GM19239 (cell line): ENCODE results near the gene NEGR1.

Experiments used
- DNase-seq: peaks from one replicate; pipeline ENCODE4 v3.0.0; 2011; ENCODE audit warnings: low spot score; ENCODE audit not compliant: insufficient read length
- FAIRE-seq: peaks from 2 replicates; lab custom pipeline; 2011; peaks lifted over from hg19 to GRCh38; lab: Jason Lieb, UNC

Gene NEGR1

DNA sequence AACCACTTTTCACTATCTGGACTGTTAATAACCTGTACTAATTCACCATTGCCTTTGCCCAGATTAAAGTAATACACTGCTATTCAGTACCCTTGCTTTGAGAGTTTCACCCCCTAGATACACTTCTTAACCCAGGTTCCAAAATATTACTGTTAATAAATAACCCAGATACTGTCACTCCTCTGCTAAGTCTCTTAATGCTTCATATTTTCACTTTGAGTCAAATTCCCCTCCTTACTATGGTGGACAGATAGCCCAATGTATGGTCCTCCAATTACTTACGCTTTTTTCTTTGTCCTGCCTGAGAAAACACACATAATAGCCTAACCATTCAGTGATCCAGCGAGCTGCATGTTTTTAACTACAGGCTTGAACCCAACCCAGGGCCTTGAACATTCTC is 152.5 kb downstream of the NEGR1 start:
- FAIRE-seq (no peak), DNase-seq (no peak)

DNA sequence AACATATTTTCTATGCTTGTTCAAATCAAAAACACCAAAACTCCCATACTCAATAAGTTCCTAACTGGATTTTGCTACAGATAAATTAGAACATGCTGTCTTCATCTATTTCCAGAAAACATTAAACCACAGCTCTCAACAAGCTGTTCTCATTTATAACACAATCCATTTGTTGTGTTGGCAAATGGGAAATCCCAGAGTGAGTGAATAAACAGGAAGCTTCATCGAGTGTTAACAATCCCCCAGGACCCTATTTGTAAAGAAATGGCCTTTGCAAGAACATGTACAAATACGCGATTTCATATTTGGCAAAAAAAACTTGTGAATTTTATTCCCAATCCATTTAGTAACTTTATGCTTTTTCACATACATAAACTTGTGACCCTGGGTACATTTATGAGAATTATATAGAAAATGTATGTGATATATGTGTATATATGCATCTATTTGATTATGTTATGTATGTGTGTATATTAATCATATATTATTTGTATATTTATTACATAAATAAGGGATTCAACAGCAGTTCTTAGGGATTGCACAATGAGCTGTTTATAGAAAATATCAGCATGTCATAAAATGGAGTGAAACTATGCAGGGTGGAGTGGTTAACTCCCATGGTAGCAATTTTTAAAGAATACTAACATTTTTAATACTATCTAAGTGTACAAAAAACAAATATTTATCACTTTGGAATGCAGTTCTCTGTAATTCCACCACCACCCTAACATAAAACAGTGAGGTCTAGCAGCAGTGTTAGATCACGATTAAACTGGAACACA is 160.0 kb downstream of the NEGR1 start:
- FAIRE-seq (no peak), DNase-seq (no peak)

DNA sequence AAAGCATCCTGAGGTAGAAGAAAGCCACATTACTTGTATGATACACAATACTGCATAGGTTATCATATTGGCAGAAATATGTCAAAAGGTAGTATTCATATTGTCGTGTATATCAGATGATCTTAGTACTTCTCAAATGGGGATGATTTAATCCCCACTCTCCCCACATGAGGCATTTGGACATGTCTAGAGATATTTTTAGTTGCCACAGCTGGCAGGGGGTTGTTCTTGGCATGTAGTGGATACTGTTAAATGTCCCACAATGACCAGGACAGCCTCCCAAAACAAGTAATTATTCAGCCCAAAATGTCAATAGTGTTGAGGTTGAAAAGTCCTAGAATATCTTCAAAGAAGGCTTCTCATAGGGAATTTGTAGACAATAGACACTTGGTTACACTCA is 162.8 kb downstream of the NEGR1 start:
- DNase-seq (no peak), FAIRE-seq (no peak)

DNA sequence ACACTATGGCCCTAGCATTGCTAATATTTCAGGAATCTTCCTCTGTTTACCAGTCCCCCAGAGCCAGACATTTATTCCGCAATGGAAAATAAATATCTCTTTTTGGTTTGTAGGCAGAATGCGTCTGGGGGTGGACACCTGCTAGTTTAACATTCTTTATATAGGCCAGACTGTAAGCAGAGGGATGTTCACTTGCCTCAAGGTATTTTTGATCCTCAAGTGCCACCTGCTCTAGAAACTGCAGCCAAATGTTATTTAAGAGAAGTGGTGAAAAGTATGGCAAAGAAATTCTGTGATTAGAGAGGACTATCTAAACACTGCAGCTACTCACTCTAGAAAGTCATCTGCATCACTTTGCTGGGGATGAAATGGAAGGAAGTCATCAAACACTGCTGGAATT is 164.7 kb downstream of the NEGR1 start:
- no peak for DNase-seq
- no peak for FAIRE-seq

DNA sequence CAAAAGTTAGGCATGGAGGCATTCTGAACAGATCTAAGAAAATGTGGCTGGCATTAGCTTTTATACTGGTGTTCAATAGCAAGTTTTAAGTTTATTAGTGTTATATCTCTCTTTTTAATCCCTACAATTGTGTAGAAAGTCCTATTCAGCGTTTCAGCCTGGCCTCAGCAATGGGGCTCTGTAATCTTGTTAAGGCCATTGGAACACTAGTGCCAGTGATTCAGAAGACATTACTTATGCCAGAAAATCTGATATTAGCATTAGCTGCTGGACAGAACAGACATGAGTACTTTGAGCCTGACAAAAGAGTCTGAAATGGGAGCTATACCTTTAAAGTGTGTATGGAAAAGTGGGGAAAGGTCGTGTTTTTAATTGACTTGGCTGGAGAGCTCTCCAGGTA is 167.0 kb downstream of the NEGR1 start:
- no peak for FAIRE-seq
- no peak for DNase-seq

DNA sequence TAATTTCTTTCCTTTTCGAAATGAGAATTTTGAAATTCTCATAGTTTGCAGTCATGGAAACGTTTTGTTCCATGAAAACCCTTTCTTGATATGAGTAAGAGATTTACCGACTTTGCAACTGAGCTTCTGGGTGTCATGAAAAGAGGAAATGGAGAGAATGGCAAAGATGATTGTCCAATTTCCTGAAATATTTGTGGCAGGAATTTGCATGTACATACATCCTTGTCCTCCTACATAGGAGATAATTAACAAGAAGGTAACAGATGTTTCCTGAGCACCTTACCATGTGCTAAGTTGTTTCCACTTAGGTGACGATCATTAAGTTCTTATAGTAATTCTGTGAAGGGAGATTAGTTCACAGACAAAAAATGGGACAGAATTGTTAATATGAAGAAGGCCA is 170.7 kb downstream of the NEGR1 start:
- no peak for DNase-seq
- no peak for FAIRE-seq

DNA sequence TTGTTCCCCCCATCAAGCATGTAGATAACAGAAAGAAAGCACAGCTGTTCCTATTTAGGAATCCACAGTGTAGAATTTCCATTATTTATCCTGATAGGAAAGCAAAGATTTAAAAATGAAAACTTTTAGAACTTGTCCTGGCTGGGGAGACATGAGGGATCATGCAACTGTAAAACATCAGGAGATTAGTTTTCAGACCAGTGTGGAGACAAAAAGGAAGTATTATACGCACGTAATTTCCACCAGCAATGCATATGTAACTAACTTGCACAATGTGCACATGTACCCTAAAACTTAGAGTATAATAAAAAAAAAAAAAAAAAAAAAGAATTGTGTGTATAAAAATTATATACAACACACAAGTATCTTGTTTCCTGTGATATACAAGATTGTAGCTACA is 172.4 kb downstream of the NEGR1 start:
- DNase-seq: no peak
- FAIRE-seq: no peak

DNA sequence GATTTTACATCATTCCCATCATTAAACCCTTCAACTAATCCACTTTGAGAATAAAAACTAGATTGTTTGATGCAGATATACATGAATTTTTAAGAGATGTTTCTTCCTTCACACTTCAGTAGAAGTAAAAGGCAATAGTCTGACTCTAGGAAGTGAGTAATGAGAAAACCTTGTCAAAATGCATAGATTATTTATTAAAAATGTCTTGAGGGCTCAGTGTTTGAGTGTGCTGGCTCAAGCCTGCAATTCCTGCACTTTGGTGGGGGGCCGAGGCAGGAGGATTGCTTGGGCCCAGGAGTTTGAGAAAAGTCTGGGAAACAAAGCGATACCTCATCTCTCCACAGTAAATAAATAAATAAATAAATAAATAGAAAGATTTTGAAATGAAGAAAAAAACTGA is 177.1 kb downstream of the NEGR1 start:
- FAIRE-seq: no peak
- no peak for DNase-seq

DNA sequence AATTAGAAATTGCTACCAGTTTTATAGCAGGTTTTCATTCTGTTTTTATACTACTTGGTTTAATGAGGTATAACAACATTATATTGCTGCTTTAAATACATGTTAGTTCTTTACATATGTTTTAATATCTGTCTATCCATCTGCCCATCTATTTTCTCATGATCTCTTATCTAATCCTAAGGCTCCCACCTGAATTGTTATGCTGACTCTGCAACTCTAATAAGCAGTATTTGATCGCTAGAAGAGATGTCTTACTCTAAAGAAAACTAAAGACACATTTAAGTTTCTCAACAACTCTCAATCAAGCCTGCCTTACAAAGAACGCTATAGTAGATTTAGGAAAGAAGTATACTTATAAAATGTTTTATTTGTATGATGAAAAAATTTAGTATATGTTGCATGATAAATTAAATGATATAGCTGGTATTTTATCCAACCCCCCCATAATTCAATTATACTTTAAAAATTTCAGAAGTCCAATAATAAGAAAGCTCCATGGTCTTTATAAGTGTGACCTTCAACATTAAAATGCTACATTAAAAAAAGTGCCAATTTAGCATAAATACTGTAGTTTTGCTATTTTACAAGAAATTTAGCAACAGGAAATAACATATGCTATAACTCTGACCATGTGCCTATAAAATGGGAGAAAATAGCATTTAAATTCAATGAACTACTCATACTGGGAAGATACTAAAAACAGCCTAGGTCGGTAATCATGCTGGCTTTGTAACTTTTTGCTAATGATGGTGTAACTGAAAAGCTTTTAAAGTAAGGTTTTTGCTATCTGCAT is 180.3 kb downstream of the NEGR1 start:
- DNase-seq (no peak), FAIRE-seq (no peak)

DNA sequence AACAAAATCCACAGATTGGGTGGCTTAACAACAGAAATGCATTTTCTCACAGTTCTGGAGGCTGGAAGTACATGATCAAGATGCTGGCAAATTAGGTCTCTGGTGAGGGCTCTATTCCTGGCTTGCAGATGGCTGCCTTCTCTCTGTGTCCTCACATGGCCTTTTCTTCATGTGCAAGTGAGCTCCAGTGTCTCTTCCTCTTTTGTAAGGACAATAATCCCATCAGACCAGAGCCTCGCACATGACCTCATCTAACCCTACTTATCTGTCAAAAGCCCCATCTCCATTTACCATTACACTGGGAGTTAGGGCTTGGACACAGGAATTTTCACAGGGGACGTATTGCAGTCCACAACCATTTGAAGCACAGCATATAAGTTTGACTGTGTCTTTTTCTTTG is 181.6 kb downstream of the NEGR1 start:
- DNase-seq (no peak), FAIRE-seq (no peak)

DNA sequence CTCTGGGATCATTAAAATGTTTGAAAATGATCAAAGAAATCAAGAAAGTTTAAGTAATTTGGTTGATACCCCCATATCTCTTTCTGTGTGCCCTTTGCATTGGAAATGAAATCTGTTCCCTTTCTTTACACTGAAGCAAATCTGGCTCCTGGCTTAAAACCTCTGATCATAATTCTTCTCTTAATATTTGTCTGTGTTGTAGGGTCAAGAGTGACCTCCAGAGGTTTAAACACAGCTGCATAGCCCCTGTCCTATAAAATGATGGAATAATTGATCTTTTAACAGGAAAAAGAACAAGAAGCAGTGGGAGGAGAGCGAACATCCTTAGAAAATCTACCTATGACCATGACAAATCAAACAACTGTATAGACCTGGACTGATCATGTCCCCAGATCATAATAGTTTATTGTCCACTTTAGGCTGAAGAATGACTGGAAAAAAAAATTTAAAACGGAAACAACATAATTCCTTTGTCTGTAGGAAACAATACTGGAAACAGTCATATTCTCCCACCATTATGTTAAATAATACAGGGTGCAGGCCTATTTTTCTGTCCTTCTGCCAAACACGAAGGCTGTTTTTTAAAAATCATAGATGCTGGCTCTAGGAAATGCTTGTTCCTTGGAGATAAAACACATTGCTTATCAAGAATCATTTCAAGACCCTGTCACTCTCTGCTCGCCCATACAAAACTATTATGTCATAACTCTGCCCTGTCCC is 184.3 kb downstream of the NEGR1 start:
- DNase-seq: no peak
- no peak for FAIRE-seq

DNA sequence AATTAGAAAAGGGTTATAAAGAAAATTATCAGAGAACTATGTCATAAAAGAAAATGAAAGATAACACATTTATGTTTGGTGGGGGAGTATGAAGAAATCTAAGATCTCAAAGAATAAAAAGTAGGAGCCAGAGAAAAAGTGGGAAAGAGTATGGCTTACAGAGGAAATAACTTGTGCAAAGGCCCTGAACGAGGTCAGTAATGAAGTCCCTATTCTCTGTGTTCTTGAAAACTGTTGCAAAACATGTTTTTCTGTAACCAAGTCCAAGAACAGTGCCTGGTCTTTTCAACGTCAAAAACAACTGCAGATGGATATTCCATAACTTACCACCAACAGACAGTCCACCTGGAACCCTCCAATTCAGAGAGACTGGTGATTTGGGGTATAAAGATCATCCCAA is 188.1 kb downstream of the NEGR1 start:
- DNase-seq (no peak), FAIRE-seq (no peak)

DNA sequence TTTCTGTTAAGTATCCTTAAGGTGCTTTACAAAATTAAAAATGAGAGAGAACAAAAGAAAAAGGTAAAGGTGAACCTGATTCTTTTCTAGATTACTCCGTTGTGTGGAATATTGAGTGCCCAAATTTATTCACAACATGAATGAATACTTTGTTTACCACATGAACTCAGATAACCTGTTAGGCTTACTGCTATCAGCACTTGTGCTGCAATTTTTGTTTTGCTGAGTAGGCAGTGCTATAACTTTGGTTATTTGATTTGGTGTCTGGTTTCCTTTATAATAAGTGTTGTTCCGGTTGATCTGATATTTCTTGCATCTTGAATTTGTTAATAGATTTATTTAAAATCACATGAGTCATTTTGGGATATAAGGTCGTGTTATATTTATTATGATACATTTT is 195.9 kb downstream of the NEGR1 start:
- no peak for DNase-seq
- FAIRE-seq: no peak

DNA sequence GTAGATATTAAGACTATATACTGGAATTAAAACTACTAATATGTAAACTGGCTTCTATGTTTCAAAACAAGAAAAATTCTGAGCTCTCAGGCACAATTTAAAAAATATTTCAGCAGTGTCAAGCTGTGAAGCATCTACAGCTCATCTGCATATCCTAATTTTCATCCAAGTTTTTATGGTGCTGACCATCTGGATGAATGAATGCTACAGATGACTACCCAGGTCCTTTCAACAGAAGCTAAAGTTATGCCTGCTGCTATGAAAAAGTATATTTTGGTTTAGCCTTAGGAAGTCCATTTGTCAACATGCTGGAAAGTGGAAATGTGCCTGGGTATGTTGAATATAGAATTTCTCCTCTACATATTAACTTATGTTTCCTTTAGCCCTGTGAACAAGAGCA is 206.9 kb downstream of the NEGR1 start:
- FAIRE-seq: no peak
- no peak for DNase-seq

DNA sequence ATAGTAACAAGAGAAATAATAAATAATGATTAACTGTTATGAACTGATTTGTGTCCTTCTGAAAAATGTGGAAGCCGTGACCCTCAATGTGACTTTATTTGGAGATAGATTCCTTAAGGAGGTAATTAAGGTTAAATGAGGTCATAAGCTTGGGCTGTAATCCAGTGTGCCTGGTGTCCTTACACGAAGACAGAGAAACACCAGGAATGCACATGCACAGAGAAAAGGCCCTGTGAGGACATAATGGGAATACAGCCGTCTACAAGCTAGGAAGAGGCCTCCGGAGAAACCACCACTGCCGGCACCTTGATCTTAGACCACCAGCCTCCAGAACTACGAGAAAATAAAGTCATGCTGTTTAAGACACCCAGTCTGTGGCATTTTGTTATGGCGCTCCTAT is 215.9 kb downstream of the NEGR1 start:
- DNase-seq: no peak
- no peak for FAIRE-seq

DNA sequence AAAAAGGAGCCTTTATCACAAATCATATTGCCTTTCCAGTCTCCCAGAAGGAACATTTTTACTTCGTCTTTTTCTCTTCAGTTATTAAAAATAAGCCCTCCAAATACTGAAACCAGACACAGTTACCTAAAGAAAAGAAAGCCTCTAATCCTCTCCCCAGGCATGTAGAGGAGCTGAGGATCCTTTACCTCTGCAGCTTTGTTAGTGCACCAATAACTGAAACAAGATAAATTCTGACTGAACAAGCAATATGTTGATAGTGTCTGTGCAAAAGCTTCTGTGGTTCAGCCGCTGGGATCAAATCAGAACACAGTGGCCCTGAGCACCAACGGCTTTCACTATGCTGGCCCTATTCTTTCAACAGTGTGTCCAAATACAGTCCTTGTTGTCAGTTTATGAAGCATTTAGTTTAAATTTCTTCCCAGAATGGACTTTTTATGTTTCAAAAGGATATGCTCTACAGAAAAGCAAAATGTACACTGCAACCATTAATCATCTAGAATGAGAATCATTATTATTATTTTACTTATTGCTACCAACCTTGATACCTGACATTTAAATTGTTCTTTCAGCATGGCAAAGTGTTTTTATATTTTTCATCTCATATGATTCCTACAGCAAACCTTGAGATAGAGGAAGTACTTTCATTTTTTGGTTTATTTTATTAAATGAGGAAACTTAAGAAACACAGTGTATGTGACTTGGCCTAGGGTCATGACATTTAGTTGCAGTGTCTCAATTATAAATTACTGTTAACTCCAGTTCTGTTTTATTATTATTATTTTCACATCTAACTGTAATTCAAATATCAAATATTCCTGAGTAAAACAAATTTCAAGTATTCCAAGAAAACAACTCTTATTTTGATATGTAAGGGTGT is 217.9 kb downstream of the NEGR1 start:
- DNase-seq (no peak), FAIRE-seq (no peak)

DNA sequence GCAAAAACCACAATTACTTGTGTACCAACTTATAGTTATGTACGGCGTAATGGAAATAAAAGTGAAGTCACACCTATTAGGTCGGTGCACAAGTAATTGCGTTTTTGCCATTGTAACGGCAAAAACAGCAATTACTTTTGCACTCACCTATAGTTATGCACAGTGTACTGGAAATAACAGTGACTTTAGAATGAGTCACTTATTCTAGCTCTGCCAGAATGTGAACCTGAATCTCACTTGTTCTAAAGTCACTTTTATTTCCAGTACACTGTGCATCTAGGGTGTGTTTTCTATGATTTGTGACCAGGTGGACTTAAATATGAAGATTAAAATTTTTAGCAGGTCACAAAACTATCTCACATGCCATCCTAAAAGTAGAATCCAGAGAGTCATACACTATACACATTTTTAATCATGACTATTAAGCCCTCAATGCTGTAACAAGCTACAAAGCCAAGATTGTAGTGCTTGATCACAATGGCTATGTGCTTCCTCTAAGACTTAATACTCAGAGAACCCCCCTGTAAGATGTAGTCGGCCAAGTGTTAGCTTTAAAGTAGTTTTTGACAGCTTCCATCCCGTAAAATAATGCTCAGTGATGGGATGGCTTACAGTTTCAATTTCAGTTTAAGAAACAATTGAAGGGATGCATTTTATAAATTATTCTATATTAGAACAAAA is 218.8 kb downstream of the NEGR1 start:
- no peak for FAIRE-seq
- DNase-seq: no peak

DNA sequence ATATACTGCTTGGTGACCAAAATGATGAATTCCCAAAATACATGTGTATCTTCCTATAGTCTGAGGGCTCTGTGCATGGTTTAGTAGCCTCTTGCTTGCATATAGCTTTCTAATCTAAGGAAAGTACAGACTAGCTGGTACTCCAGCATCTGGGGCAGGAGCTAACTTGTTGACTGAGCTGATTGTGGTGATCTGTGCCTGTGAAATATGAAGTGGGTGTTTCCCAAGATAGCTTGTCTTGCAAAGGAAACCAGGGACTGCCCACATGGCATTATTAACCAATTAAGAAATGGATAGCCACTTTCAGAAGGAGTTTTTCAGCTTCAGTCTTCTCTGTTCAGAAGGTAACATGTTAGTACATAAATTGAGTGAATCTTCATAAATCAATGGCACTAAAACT is 219.8 kb downstream of the NEGR1 start:
- no peak for DNase-seq
- no peak for FAIRE-seq

DNA sequence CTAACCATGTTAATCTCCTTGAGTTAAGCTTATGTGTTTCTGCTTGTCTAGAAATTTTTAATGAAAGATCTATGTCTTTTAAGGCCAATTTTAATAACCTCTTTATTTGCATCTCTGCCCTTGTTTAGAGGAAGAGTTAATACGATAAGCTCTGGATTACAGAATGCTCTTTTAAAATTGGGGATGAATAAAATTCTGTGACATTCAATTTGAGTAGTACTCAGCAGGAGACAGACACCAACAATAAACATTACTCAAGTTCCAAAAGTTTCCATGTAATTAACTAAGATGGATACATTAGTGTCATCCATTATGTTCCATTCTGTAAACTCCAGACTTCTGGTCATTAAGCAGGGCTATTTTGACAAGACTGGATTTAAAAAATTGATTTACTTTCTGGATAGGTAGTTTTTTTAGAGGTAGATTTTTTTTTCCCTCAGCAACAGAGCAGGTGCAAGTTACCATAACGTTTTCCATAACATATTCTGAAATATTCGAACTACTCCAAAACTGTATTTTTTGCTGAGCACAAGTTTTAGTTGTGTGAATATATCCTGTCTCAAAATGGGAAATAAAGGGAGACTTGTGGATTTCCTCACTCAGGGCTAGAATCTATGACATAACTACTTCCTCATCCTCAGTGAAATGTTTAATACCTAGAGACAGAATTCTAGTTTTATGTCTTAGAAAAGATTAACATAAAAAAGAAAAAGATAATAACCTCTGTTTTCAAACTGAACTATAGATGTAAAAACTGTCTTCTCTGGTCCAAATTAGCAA is 221.7 kb downstream of the NEGR1 start:
- DNase-seq: no peak
- no peak for FAIRE-seq
